Effector memory CD8-positive, alpha-beta T cell (primary cell): Measurements from ENCODE around the gene GPR173.
A peak's percentile ranks its signal among the peaks of the same experiment; 100 is the strongest.

Experiments used
- ATAC-seq: fragments of 150-1000 bp; cut with Tn5 transposase; replicated peaks from 2 replicates; pipeline ENCODE4 v1.10.0; 2021; ENCODE audit warnings: mild to moderate bottlenecking, moderate library complexity
- DNase-seq, 3 experiments: peaks; one replicate each; pipeline ENCODE4 v3.0.0; 2021
- H3K27ac Mint-ChIP-seq, 2 donors: one replicate each; pipeline ENCODE4 v1.8.0; 2022; ENCODE audit warnings: mild to moderate bottlenecking in 2 of 2, mixed read lengths in 2 of 2, moderate library complexity in 2 of 2
- H3K27me3 Mint-ChIP-seq, 2 donors: one replicate each; pipeline ENCODE4 v1.8.0; 2022; ENCODE audit warnings: mixed read lengths in 2 of 2
- H3K36me3 Mint-ChIP-seq: one replicate; pipeline ENCODE4 v1.8.0; 2022; ENCODE audit warnings: mild to moderate bottlenecking, moderate library complexity, mixed read lengths; ENCODE audit not compliant: insufficient read depth
- H3K4me1 Mint-ChIP-seq, 2 donors: one replicate each; pipeline ENCODE4 v1.8.0; 2022; ENCODE audit warnings: low read depth in 2 of 2, mixed read lengths in 2 of 2
- H3K4me3 Mint-ChIP-seq, 2 donors: one replicate each; pipeline ENCODE4 v1.8.0; 2022; ENCODE audit warnings: mild to moderate bottlenecking in 2 of 2, mixed read lengths in 2 of 2, moderate library complexity in 2 of 2
- H3K9me3 Mint-ChIP-seq, 2 donors: one replicate each; pipeline ENCODE4 v1.8.0; 2022; ENCODE audit warnings: mixed read lengths in 2 of 2

Gene GPR173

GRCh38 chrX:53075011-53075410 lies 26.4 kb downstream of the GPR173 start:
- no peak for ATAC-seq
- Mint-ChIP-seq H3K27me3 (no peaks in the 10 kb centered on the region), H3K4me3 (no peak overlapping the region), H3K9me3 (no peaks in the 10 kb centered on the region), H3K36me3 (peaks cover 9% of the 10 kb centered on the region), H3K27ac (no peak overlapping the region), H3K4me1 (peaks cover 9 to 13% of the 10 kb centered on the region in 2 donors)
- DNase-seq = no peak

- H3K27me3 Mint-ChIP-seq = no peaks in the 10 kb centered on the region
- H3K4me1 Mint-ChIP-seq = peaks cover 12 to 14% of the 10 kb centered on the region in 2 donors
- peaks cover 15% of the 10 kb centered on the region for H3K36me3 Mint-ChIP-seq
- H3K9me3 Mint-ChIP-seq = no peaks in the 10 kb centered on the region
- no peak overlapping the region for H3K4me3 Mint-ChIP-seq
- peak overlapping the region in 1 of 2 donors; percentile 42 for H3K27ac Mint-ChIP-seq
- no peak for DNase-seq
- no peak for ATAC-seq
Observed at GRCh38 chrX:53076671-53077070, 28.1 kb downstream of the GPR173 start.

- H3K36me3 Mint-ChIP-seq = peaks cover 18% of the 10 kb centered on the region
- H3K27ac Mint-ChIP-seq = peak overlapping the region in 1 of 2 donors; percentile 42
Observed at GRCh38 chrX:53077207-53078197, 28.9 kb downstream of the GPR173 start.

GRCh38 chrX:53078943-53079342 lies 30.4 kb downstream of the GPR173 start:
- Mint-ChIP-seq H3K4me1 (peaks cover 16 to 17% of the 10 kb centered on the region in 2 donors), H3K27ac (peak overlapping the region in 1 of 2 donors; percentile 72)
- ATAC-seq = no peak

More at GRCh38 chrX:53077207-53078197, 28.9 kb downstream of the GPR173 start:
- H3K4me3 Mint-ChIP-seq = no peak overlapping the region
- ATAC-seq (no peak), DNase-seq (no peak)
- no peaks in the 10 kb centered on the region for H3K27me3 Mint-ChIP-seq
- no peaks in the 10 kb centered on the region for H3K9me3 Mint-ChIP-seq
- peaks cover 6% of the 10 kb centered on the region in 2 donors for H3K4me1 Mint-ChIP-seq

GRCh38 chrX:53080628-53081580 lies 32.3 kb downstream of the GPR173 start:
- Mint-ChIP-seq H3K27ac (peak overlapping the region; percentile 93 to 98), H3K9me3 (no peaks in the 10 kb centered on the region), H3K4me3 (peak overlapping the region; percentile 80 to 87), H3K27me3 (no peaks in the 10 kb centered on the region), H3K4me1 (peaks cover 26 to 31% of the 10 kb centered on the region in 2 donors), H3K36me3 (peaks cover 50% of the 10 kb centered on the region)
- peak in 1 of 3 experiments; percentile 19 for DNase-seq
- no peak for ATAC-seq

More at GRCh38 chrX:53078943-53079342, 30.4 kb downstream of the GPR173 start:
- peaks cover 33% of the 10 kb centered on the region for H3K36me3 Mint-ChIP-seq
- no peak for DNase-seq
- no peaks in the 10 kb centered on the region for H3K27me3 Mint-ChIP-seq
- no peaks in the 10 kb centered on the region for H3K9me3 Mint-ChIP-seq
- H3K4me3 Mint-ChIP-seq = no peak overlapping the region

GRCh38 chrX:53081925-53082772 lies 33.6 kb downstream of the GPR173 start, which contains the start of gene TSPYL2:
Gene TSPYL2, plus strand, starts transcription at chrX:53082367. Its CDS starts 132 bp downstream, at chrX:53082499.
- H3K27me3 Mint-ChIP-seq = no peaks in the 10 kb centered on the region
- H3K4me3 Mint-ChIP-seq = peak within 1 kb of the TSS; percentile 93 to 94
- peaks cover 62% of the 10 kb centered on the region for H3K36me3 Mint-ChIP-seq
- H3K4me1 Mint-ChIP-seq = peaks cover 32 to 34% of the 10 kb centered on the region in 2 donors
- ATAC-seq (peak; percentile 78), DNase-seq (peak; percentile 88 to 90 (median 88))
- H3K27ac Mint-ChIP-seq = peak within 1 kb of the TSS; percentile 96 to 99
- H3K9me3 Mint-ChIP-seq = no peaks in the 10 kb centered on the region

GRCh38 chrX:53082773-53083616 lies 34.4 kb downstream of the GPR173 start:
- no peak for ATAC-seq
- H3K27me3 Mint-ChIP-seq = no peaks in the 10 kb centered on the region
- no peak for DNase-seq
- H3K9me3 Mint-ChIP-seq = no peaks in the 10 kb centered on the region
- peak overlapping the region; percentile 93 to 94 for H3K4me3 Mint-ChIP-seq
- H3K36me3 Mint-ChIP-seq = peaks cover 71% of the 10 kb centered on the region
- H3K4me1 Mint-ChIP-seq = peaks cover 32 to 37% of the 10 kb centered on the region in 2 donors
- H3K27ac Mint-ChIP-seq = peak overlapping the region; percentile 96 to 99

- H3K4me1 Mint-ChIP-seq = peaks cover 42 to 46% of the 10 kb centered on the region in 2 donors
- peak overlapping the region; percentile 96 to 99 for H3K27ac Mint-ChIP-seq
- no peaks in the 10 kb centered on the region for H3K9me3 Mint-ChIP-seq
- no peaks in the 10 kb centered on the region for H3K27me3 Mint-ChIP-seq
- H3K4me3 Mint-ChIP-seq = peak overlapping the region; percentile 93 to 94
- no peak for DNase-seq
- no peak for ATAC-seq
- H3K36me3 Mint-ChIP-seq = peaks cover 82% of the 10 kb centered on the region
Observed at GRCh38 chrX:53084043-53084570, 35.5 kb downstream of the GPR173 start.

GRCh38 chrX:53084863-53085262 lies 36.3 kb downstream of the GPR173 start:
- peak overlapping the region; percentile 96 to 99 for H3K27ac Mint-ChIP-seq
- no peaks in the 10 kb centered on the region for H3K27me3 Mint-ChIP-seq
- peaks cover 42 to 46% of the 10 kb centered on the region in 2 donors for H3K4me1 Mint-ChIP-seq
- peak overlapping the region; percentile 93 to 94 for H3K4me3 Mint-ChIP-seq
- no peaks in the 10 kb centered on the region for H3K9me3 Mint-ChIP-seq
- ATAC-seq (no peak), DNase-seq (no peak)
- peaks cover 86% of the 10 kb centered on the region for H3K36me3 Mint-ChIP-seq

- no peaks in the 10 kb centered on the region for H3K27me3 Mint-ChIP-seq
- H3K27ac Mint-ChIP-seq = peak overlapping the region; percentile 96 to 99
- peaks cover 40 to 44% of the 10 kb centered on the region in 2 donors for H3K4me1 Mint-ChIP-seq
- ATAC-seq (peak; percentile 5), DNase-seq (peak in 1 of 3 experiments; percentile 22)
- H3K4me3 Mint-ChIP-seq = peak overlapping the region; percentile 2 to 94
- no peaks in the 10 kb centered on the region for H3K9me3 Mint-ChIP-seq
- peaks cover 83% of the 10 kb centered on the region for H3K36me3 Mint-ChIP-seq
Observed at GRCh38 chrX:53085661-53086229, 37.2 kb downstream of the GPR173 start.

- peak overlapping the region; percentile 96 to 99 for H3K27ac Mint-ChIP-seq
- no peak for DNase-seq
Observed at GRCh38 chrX:53086464-53086863, 37.9 kb downstream of the GPR173 start.

More at GRCh38 chrX:53086464-53086863, 37.9 kb downstream of the GPR173 start:
- H3K4me3 Mint-ChIP-seq = peak overlapping the region in 1 of 2 donors; percentile 94
- peaks cover 79% of the 10 kb centered on the region for H3K36me3 Mint-ChIP-seq
- no peak for ATAC-seq
- H3K4me1 Mint-ChIP-seq = peaks cover 37 to 41% of the 10 kb centered on the region in 2 donors
- H3K27me3 Mint-ChIP-seq = no peaks in the 10 kb centered on the region
- H3K9me3 Mint-ChIP-seq = no peaks in the 10 kb centered on the region
